K562 (cell line): ENCODE results near the gene CPSF4. TPM values are rescaled to one million over a fixed set of nuclear protein-coding genes. Genes with fewer than 3 reads are reported as not detected.

Source experiments
- ATAC-seq: fragments of 200-7000 bp; cut with Tn5 transposase; 3 replicates; pipeline ENCODE4 v1.9.1; 2020; ENCODE audit warnings: moderate library complexity
- BruUV-seq: library from RNA; stranded (reverse); fragments of 400-500 nt; replicated peaks from 2 replicates; lab custom pipeline; 2021; lab: Mats Ljungman, UMichigan
- CTCF ChIA-PET: fragments of 300-600 bp; formaldehyde crosslinking; extraction: SDS; loops from one replicate; lab custom pipeline; 2021; ENCODE audit warnings: low intra/inter-chr PET ratio; lab: Yijun Ruan, JAX
- POLR2A ChIA-PET: fragments of 300-600, 350-650 bp; sonication (Branson Sonifier 250); formaldehyde crosslinking; extraction: SDS; loops from one replicate; lab custom pipeline; 2021; ENCODE audit warnings: antibody characterized with exemption, inconsistent platforms; lab: Yijun Ruan, JAX
- DNase-seq, 4 experiments: peaks; one replicate each; pipeline versions ENCODE4 v3.0.0 to v3.0.0-alpha.2; 2011 to 2018; ENCODE audit warnings: low spot score in 3 of 4, mixed read lengths in 3 of 4; ENCODE audit errors: extremely low read depth in 1 of 4
- FAIRE-seq: peaks from 2 replicates; lab custom pipeline; 2011; peaks lifted over from hg19 to GRCh38; lab: Jason Lieb, UNC
- H2AFZ ChIP-seq: 2 replicates; pipeline ENCODE4 v1.6.0; 2011; ENCODE audit warnings: low read depth, low read length, control low read depth, inconsistent platforms
- H3K27ac ChIP-seq: fragments of 200-600 bp; 3 replicates; pipeline ENCODE4 v1.8.0; 2011; ENCODE audit warnings: low read depth, mild to moderate bottlenecking, control low read depth, inconsistent platforms, low read length, moderate library complexity, mixed read lengths; ENCODE audit errors: extremely low read depth
- H3K27me3 ChIP-seq, 2 experiments: fragments of 300-600 bp in 1 of 2; 2 replicates in 1 of 2; 3 replicates in 1 of 2; pipeline versions ENCODE4 v1.6.0 to v1.8.0; 2011; ENCODE audit warnings: inconsistent platforms in 2 of 2, low read length in 2 of 2, mild to moderate bottlenecking in 1 of 2, mixed read lengths in 1 of 2, moderate library complexity in 1 of 2; ENCODE audit not compliant: control insufficient read depth in 2 of 2, insufficient read depth in 2 of 2
- H3K36me3 ChIP-seq: fragments of 300-600 bp; 3 replicates; pipeline ENCODE4 v1.8.0; 2011; ENCODE audit warnings: mild to moderate bottlenecking, low read length, inconsistent platforms; ENCODE audit not compliant: control insufficient read depth, insufficient read depth
- H3K4me1 ChIP-seq, 2 experiments: fragments of 200-600 bp in 1 of 2; replicated peaks in 1 of 2; 2 replicates in 1 of 2; 3 replicates in 1 of 2; pipeline versions ENCODE4 v1.5.1 to v1.8.0; 2011; ENCODE audit warnings: inconsistent platforms in 2 of 2, low read length in 2 of 2, mild to moderate bottlenecking in 1 of 2, mixed read lengths in 1 of 2, moderate library complexity in 1 of 2; ENCODE audit not compliant: control insufficient read depth in 2 of 2, insufficient read depth in 2 of 2
- H3K4me2 ChIP-seq: 2 replicates; pipeline ENCODE4 v1.6.1; 2011; ENCODE audit warnings: low read length, control low read depth, inconsistent platforms, mixed read lengths; ENCODE audit not compliant: insufficient read depth
- H3K4me3 ChIP-seq: fragments of 200-600 bp; sonication (generic), shearing (Covaris generic); 2 replicates; pipeline ENCODE4 v1.5.1; 2016; ENCODE audit warnings: control low read depth, inconsistent platforms
- H3K79me2 ChIP-seq: fragments of 200-600 bp; 3 replicates; pipeline ENCODE4 v1.8.0; 2011; ENCODE audit warnings: low read length, inconsistent platforms; ENCODE audit not compliant: control insufficient read depth, insufficient read depth
- H3K9ac ChIP-seq, 2 experiments: 2 replicates each; pipeline versions ENCODE4 v1.6.0 to v1.6.1; 2011; ENCODE audit warnings: low read depth in 2 of 2, low read length in 2 of 2, control low read depth in 1 of 2, inconsistent platforms in 1 of 2, mild to moderate bottlenecking in 1 of 2, mixed read lengths in 1 of 2; ENCODE audit not compliant: insufficient read depth in 1 of 2
- H3K9me1 ChIP-seq: one replicate; pipeline ENCODE4 v1.6.0; 2011; ENCODE audit warnings: inconsistent platforms, mild to moderate bottlenecking, low read length, moderate library complexity; ENCODE audit not compliant: control insufficient read depth, insufficient read depth
- H3K9me3 ChIP-seq: replicated peaks from 2 replicates; pipeline ENCODE4 v1.5.1; 2011; ENCODE audit warnings: low read depth, low read length, inconsistent platforms; ENCODE audit not compliant: control insufficient read depth, insufficient read depth
- H4K20me1 ChIP-seq: replicated peaks from 2 replicates; pipeline ENCODE4 v1.6.1; 2011; ENCODE audit warnings: low read length, inconsistent platforms, mixed read lengths; ENCODE audit not compliant: control insufficient read depth, insufficient read depth
- ARHGAP35 ChIP-seq: fragments of 450-650 bp; IDR thresholded peaks from 2 replicates; pipeline ENCODE4 v1.6.1; 2018; ENCODE audit not compliant: partially characterized antibody
- CBFA2T2 ChIP-seq: fragments of 450-650 bp; conservative IDR thresholded peaks from 2 replicates; pipeline ENCODE4 v1.6.1; 2017; ENCODE audit warnings: mild to moderate bottlenecking
- CBX2 ChIP-seq: fragments of 200-600 bp; sonication (generic); IDR thresholded peaks from one replicate; pipeline ENCODE4 v1.6.1; 2012; ENCODE audit warnings: mild to moderate bottlenecking, low read length, inconsistent platforms; ENCODE audit not compliant: insufficient read depth, poor library complexity, severe bottlenecking
- HDAC8 ChIP-seq: fragments of 450-650 bp; IDR thresholded peaks from 2 replicates; pipeline ENCODE4 v1.6.1; 2016; ENCODE audit warnings: mild to moderate bottlenecking, missing genetic modification characterization, moderate library complexity, missing compliant biosample characterization
- KDM5B ChIP-seq: fragments of 200-600 bp; sonication (generic); IDR thresholded peaks from 2 replicates; pipeline ENCODE4 v1.6.1; 2012; ENCODE audit warnings: low read depth, mild to moderate bottlenecking, moderate library complexity, low read length, control low read depth, inconsistent platforms; ENCODE audit not compliant: insufficient replicate concordance
- NR3C1 ChIP-seq: sonication (generic); formaldehyde crosslinking; IDR thresholded peaks from 2 replicates; pipeline ENCODE4 v1.8.1; 2022; ENCODE audit warnings: missing genetic modification reagents
- PTBP1 ChIP-seq: fragments of 200-400 bp; formaldehyde crosslinking; IDR thresholded peaks from 2 replicates; pipeline ENCODE4 v1.6.1; 2017; ENCODE audit warnings: low read depth, low read length
- RAD51 ChIP-seq: fragments of 450-650 bp; IDR thresholded peaks from 2 replicates; pipeline ENCODE4 v1.7.1; 2016; ENCODE audit warnings: low read depth, mild to moderate bottlenecking, borderline replicate concordance
- RBM22 ChIP-seq: fragments of 200-400 bp; formaldehyde crosslinking; IDR thresholded peaks from 2 replicates; pipeline ENCODE4 v1.6.1; 2018; ENCODE audit warnings: low read length, low read depth; ENCODE audit not compliant: poor library complexity, severe bottlenecking
- SUPT5H ChIP-seq: fragments of 450-650 bp; IDR thresholded peaks from 2 replicates; pipeline ENCODE4 v1.6.1; 2016
- YY1 ChIP-seq, 3 experiments: IDR thresholded peaks; 2 replicates each; pipeline ENCODE4 v1.6.1; 2011; ENCODE audit warnings: low read length in 2 of 3, mild to moderate bottlenecking in 2 of 3, moderate library complexity in 2 of 3, borderline replicate concordance in 1 of 3, control low read depth in 1 of 3, low read depth in 1 of 3; ENCODE audit not compliant: insufficient read depth in 3 of 3, insufficient replicate concordance in 2 of 3, control insufficient read depth in 1 of 3, insufficient read length in 1 of 3; ENCODE audit errors: extremely low read depth in 1 of 3
- WGBS: fragments of 100-300 bp; shearing (Covaris generic); methylation state at CpG from one replicate; pipeline ENCODE4 v1.1.6; 2016; ENCODE audit warnings: low coverage, mixed read lengths; ENCODE audit not compliant: insufficient coverage; ENCODE audit errors: missing lambda C conversion rate; 5-methylcytosine and 5-hydroxymethylcytosine counted together
- in situ Hi-C: fragments of 300-500 bp; cut with MboI; formaldehyde crosslinking; loops from 4 replicates; pipeline ENCODE4 v1.15.0; 2018; ENCODE audit warnings: inconsistent platforms, mixed read lengths
- intact Hi-C: fragments of 100-400 bp; cut with micrococcal nuclease; formaldehyde crosslinking; loops from 2 replicates; pipeline ENCODE4 v1.14.2; 2022
- polyA plus RNA-seq, 8 experiments: library from polyadenylated mRNA; depleted of rRNA in 4 of 8; stranded (reverse) in 5 of 8; unstranded in 3 of 8; fragments of >200 nt; fragmentation: Nextera tagmentation in 2 of 8; fragmentation: Illumina TruSeq in 1 of 8; extraction: Ambion mirVana in 2 of 8; extraction: Trizol in 1 of 8; gene quantifications; 2 replicates each; pipeline versions ENCODE4 v1.2.1 to v1.2.3, GENCODE V29; 2011 to 2014; ENCODE audit warnings: inconsistent platforms in 1 of 8, missing spikeins in 1 of 8
- total RNA-seq, 7 experiments: library from RNA; depleted of rRNA in 6 of 7; stranded (reverse); fragments of >200 nt in 6 of 7; fragmentation: Illumina TruSeq in 2 of 7; extraction: Trizol in 2 of 7; gene quantifications; 2 replicates each; pipeline versions ENCODE4 v1.2.1 to v1.2.3, GENCODE V29; 2011 to 2021; ENCODE audit warnings: low replicate concordance in 1 of 7
- TF ChIP-seq, protein P1 (sequence below): fragments of 450-650 bp; formaldehyde crosslinking; IDR thresholded peaks from 2 replicates; pipeline ENCODE4 v1.4.0; 2020; ENCODE audit warnings: mild to moderate bottlenecking, mixed read lengths

The CPSF4 gene
- total and polyA plus RNA-seq, 9 of the 15 experiments (the other 6 are each of a cell fraction or from before 2014, with no cell fraction given), result 16.9 to 118 (median 71.7) TPM

DNA sequence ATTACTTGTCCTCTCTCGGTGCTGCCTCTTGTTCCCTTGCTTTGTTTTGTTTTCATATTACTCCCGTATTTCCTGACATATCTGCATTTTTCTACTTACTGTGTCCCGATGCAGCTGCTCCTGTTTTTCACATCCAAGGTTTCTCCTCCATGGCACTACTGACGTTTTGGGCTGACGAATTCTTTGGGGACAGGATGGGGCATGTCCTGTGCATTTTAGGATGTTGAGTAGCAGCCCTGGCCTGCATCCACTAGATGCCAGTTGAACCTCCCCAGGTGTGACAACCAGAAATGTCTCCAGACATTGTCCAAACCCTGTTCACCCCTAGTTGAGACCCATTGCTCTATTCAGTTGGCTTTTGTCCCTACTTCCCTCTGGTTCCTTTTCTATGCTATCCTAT, 46.4 kb downstream of the CPSF4 start:
- POLR2A ChIA-PET, result interaction anchor here (0.6 to 1.9 kb wide), 6 partner anchors 9 to 67 kb away, joined by 3 to 5 read pairs (median 4); partner anchors contain the start of gene ZKSCAN5
- TF ChIP-seq, protein P1, sequence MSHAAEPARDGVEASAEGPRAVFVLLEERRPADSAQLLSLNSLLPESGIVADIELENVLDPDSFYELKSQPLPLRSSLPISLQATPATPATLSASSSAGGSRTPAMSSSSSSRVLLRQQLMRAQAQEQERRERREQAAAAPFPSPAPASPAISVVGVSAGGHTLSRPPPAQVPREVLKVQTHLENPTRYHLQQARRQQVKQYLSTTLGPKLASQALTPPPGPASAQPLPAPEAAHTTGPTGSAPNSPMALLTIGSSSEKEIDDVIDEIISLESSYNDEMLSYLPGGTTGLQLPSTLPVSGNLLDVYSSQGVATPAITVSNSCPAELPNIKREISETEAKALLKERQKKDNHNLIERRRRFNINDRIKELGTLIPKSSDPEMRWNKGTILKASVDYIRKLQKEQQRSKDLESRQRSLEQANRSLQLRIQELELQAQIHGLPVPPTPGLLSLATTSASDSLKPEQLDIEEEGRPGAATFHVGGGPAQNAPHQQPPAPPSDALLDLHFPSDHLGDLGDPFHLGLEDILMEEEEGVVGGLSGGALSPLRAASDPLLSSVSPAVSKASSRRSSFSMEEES (CRISPR knock-in tag), result no peak
- TF ChIP-seq RAD51 (no peak), KDM5B (no peak), HDAC8 (tag) (no peak), NR3C1 (CRISPR knock-in tag) (no peak), YY1 (IDR thresholded peaks at IDR 0.05; ENCODE audit: borderline replicate concordance in 1 of 3, control insufficient read depth in 1 of 3, extremely low read depth in 1 of 3, insufficient read depth in 3 of 3, insufficient read length in 1 of 3, insufficient replicate concordance in 2 of 3, low read depth in 1 of 3, low read length in 2 of 3) (no peak), SUPT5H (no peak; the same call in 1 of the 2 replicates), RBM22 (no peak), PTBP1 (no peak), CBFA2T2 (no peak), ARHGAP35 (no peak), CBX2 (no peak)

More for the DNA sequence above, 46.4 kb downstream of the CPSF4 start:
- FAIRE-seq (no peak), DNase-seq (peak in 1 of 4 experiments; percentile 4), ATAC-seq (no peak)
- Histone ChIP-seq H4K20me1 (no peaks in the 10 kb centered on the region), H3K9me1 (no peaks in the 10 kb centered on the region), H3K27ac (no peak overlapping the region), H3K9ac (no peak overlapping the region), H3K36me3 (peaks cover 52% of the 10 kb centered on the region), H3K79me2 (peaks cover 8% of the 10 kb centered on the region; the same call in 1 of the 3 replicates), H2AFZ (no peak overlapping the region), H3K27me3 (no peaks in the 10 kb centered on the region), H3K4me2 (no peak overlapping the region), H3K4me1 (no peaks in the 10 kb centered on the region), H3K4me3 (no peak overlapping the region), H3K9me3 (0 out of 2 replicates have a peak, but pooled peaks cover 4% of the 10 kb centered on the region)
- 74% methylated on average over 5 of the region's 5 CpGs for WGBS
- CTCF ChIA-PET, result no interaction called here
- in situ Hi-C loops, result no loop called here
- BruUV-seq, result no TSS peak
- intact Hi-C loops, result no loop called here
